HepG2 (cell line): Measurements from ENCODE around the gene CRAMP1. TPM values are rescaled to one million over a fixed set of nuclear protein-coding genes. Genes with fewer than 3 reads are reported as not detected.
A peak's percentile ranks its signal among the peaks of the same experiment; 100 is the strongest.

Experiments
- ATAC-seq: fragments of 200-7000 bp; cut with Tn5 transposase; 3 replicates; pipeline ENCODE4 v1.9.1; 2020; ENCODE audit warnings: mild to moderate bottlenecking, moderate library complexity
- BruUV-seq: library from RNA; stranded (reverse); fragments of 400-500 nt; replicated peaks from 2 replicates; lab custom pipeline; 2021; lab: Mats Ljungman, UMichigan
- CTCF ChIA-PET: fragments of 300-600 bp; formaldehyde crosslinking; extraction: SDS; loops from one replicate; lab custom pipeline; 2021; ENCODE audit warnings: low total read pairs, inconsistent platforms, low intra/inter-chr PET ratio; lab: Yijun Ruan, JAX
- POLR2A ChIA-PET: fragments of 350-600 bp; sonication (Branson Sonifier 250); formaldehyde crosslinking; loops from one replicate; lab custom pipeline; 2020; ENCODE audit warnings: antibody characterized with exemption, inconsistent platforms; lab: Yijun Ruan, JAX
- DNase-seq: peaks from one replicate; pipeline ENCODE4 v3.0.0-alpha.2; 2015; ENCODE audit warnings: low spot score
- FAIRE-seq: peaks from 3 replicates; lab custom pipeline; 2011; peaks lifted over from hg19 to GRCh38; lab: Jason Lieb, UNC
- H2AFZ ChIP-seq: one replicate; pipeline ENCODE4 v1.6.1; 2011; ENCODE audit warnings: low read length, inconsistent platforms
- H3K27ac ChIP-seq: fragments of 300-600 bp; 3 replicates; pipeline ENCODE4 v1.8.0; 2011; ENCODE audit warnings: mixed run types, mild to moderate bottlenecking, mixed read lengths, low read length, inconsistent platforms; ENCODE audit not compliant: insufficient read depth; ENCODE audit errors: extremely low read length
- H3K27me3 ChIP-seq, 2 experiments: fragments of 200-600 bp in 1 of 2; 2 replicates in 1 of 2; 3 replicates in 1 of 2; pipeline versions ENCODE4 v1.6.0 to v1.8.0; 2011; ENCODE audit warnings: low read length in 2 of 2, mild to moderate bottlenecking in 2 of 2, moderate library complexity in 2 of 2, inconsistent platforms in 1 of 2; ENCODE audit not compliant: insufficient read depth in 2 of 2, control insufficient read depth in 1 of 2
- H3K36me3 ChIP-seq, 2 experiments: fragments of 200-600 bp in 1 of 2; replicated peaks in 1 of 2; 2 replicates in 1 of 2; 3 replicates in 1 of 2; pipeline versions ENCODE4 v1.5.1 to v1.8.0; 2011; ENCODE audit warnings: low read length in 2 of 2, inconsistent platforms in 1 of 2; ENCODE audit not compliant: insufficient read depth in 2 of 2, control insufficient read depth in 1 of 2
- H3K4me1 ChIP-seq: 2 replicates; pipeline ENCODE4 v1.5.1; 2012; ENCODE audit warnings: low read length, inconsistent platforms; ENCODE audit not compliant: insufficient read depth
- H3K4me2 ChIP-seq: 2 replicates; pipeline ENCODE4 v1.6.0; 2011; ENCODE audit warnings: low read depth, low read length, inconsistent platforms
- H3K4me3 ChIP-seq, 3 experiments: fragments of 200-600 bp in 1 of 3; sonication (generic), shearing (Covaris generic) in 1 of 3; replicated peaks in 1 of 3; 2 replicates each; pipeline ENCODE4 v1.5.1; 2011 to 2016; ENCODE audit warnings: low read length in 3 of 3, inconsistent platforms in 2 of 3, low read depth in 2 of 3, mild to moderate bottlenecking in 2 of 3, control low read depth in 1 of 3, mixed read lengths in 1 of 3; ENCODE audit not compliant: insufficient read depth in 1 of 3
- H3K79me2 ChIP-seq: one replicate; pipeline ENCODE4 v1.6.1; 2011; ENCODE audit warnings: low read length, inconsistent platforms; ENCODE audit not compliant: insufficient read depth
- H3K9ac ChIP-seq: 2 replicates; pipeline ENCODE4 v1.6.0; 2011; ENCODE audit warnings: mild to moderate bottlenecking, low read depth, low read length, inconsistent platforms; ENCODE audit not compliant: insufficient read depth
- H3K9me3 ChIP-seq: 2 replicates; pipeline ENCODE4 v1.5.1; 2012; ENCODE audit warnings: mild to moderate bottlenecking, low read length
- H4K20me1 ChIP-seq: 2 replicates; pipeline ENCODE4 v1.6.0; 2011; ENCODE audit warnings: inconsistent platforms, mild to moderate bottlenecking, low read length, moderate library complexity; ENCODE audit not compliant: insufficient read depth
- AGO2 ChIP-seq: fragments of 200-400 bp; formaldehyde crosslinking; optimal IDR thresholded peaks from 2 replicates; pipeline ENCODE3; 2017; ENCODE audit warnings: mild to moderate bottlenecking, low read depth, low read length, moderate library complexity
- GATAD1 ChIP-seq: IDR thresholded peaks from 2 replicates; pipeline ENCODE4 v1.6.1; 2016; ENCODE audit warnings: missing genetic modification reagents, missing compliant biosample characterization
- NFE2 ChIP-seq: sonication (generic); formaldehyde crosslinking; IDR thresholded peaks from 2 replicates; pipeline ENCODE4 v1.4.0; 2020; ENCODE audit warnings: missing genetic modification reagents
- RFXAP ChIP-seq: sonication (generic); formaldehyde crosslinking; IDR thresholded peaks from 2 replicates; pipeline ENCODE4 v1.4.0; 2020; ENCODE audit warnings: missing genetic modification reagents, borderline replicate concordance
- ZNF496 ChIP-seq: sonication (generic); formaldehyde crosslinking; IDR thresholded peaks from 2 replicates; pipeline ENCODE4 v1.8.1; 2023; ENCODE audit warnings: mild to moderate bottlenecking, moderate library complexity, missing genetic modification reagents; ENCODE audit not compliant: insufficient replicate concordance
- ZNF597 ChIP-seq: sonication (generic); formaldehyde crosslinking; IDR thresholded peaks from 2 replicates; pipeline ENCODE4 v1.5.0; 2020; ENCODE audit warnings: missing genetic modification reagents
- WGBS: methylation state at CpG from one replicate; pipeline ENCODE4 v1.1.6; 2017; ENCODE audit warnings: low lambda C conversion rate; 5-methylcytosine and 5-hydroxymethylcytosine counted together
- in situ Hi-C: cut with HindIII; loops from 2 replicates; pipeline ENCODE4 v1.10.0; 2017; ENCODE audit warnings: low pct_unique_long_range_greater_than_20kb; ENCODE audit not compliant: extremely low pct_ligation_motif_present
- intact Hi-C: fragments of 100-400 bp; cut with micrococcal nuclease; formaldehyde crosslinking; loops from one replicate; pipeline ENCODE4 v1.10.0; 2022; ENCODE audit not compliant: unreplicated experiment
- polyA plus RNA-seq, 8 experiments: library from polyadenylated mRNA; depleted of rRNA in 3 of 8; stranded (reverse) in 7 of 8; unstranded in 1 of 8; fragments of >200 nt; fragmentation: Illumina TruSeq in 4 of 8; extraction: Trizol in 4 of 8; gene quantifications; 2 replicates each; pipeline versions ENCODE4 v1.2.1 to v1.2.3, GENCODE V29; 2011 to 2016; ENCODE audit warnings: low read depth in 4 of 8, missing spikeins in 1 of 8, mixed read lengths in 1 of 8; ENCODE audit not compliant: insufficient read depth in 1 of 8
- total RNA-seq, 5 experiments: library from RNA; depleted of rRNA; stranded (reverse); fragments of >200 nt; fragmentation: Illumina TruSeq; extraction: Trizol; gene quantifications; 2 replicates each; pipeline ENCODE4 v1.2.3, GENCODE V29; 2016; ENCODE audit warnings: low read depth in 1 of 5

The CRAMP1 gene
- total and polyA plus RNA-seq, 2 of the 13 experiments (the other 11 are each of a cell fraction or from before 2014, with no cell fraction given) = 6.8 to 9.7 TPM

GRCh38 chr16:1655269-1655807 is 43.2 kb downstream of the CRAMP1 start:
- Histone ChIP-seq H3K4me1 (no peaks in the 10 kb centered on the region), H3K27ac (no peak overlapping the region), H3K4me2 (no peak overlapping the region), H4K20me1 (peaks cover 5% of the 10 kb centered on the region; the same call in 1 of the 2 replicates), H3K9me3 (no peaks in the 10 kb centered on the region), H3K36me3 (peaks cover 30 to 69% of the 10 kb centered on the region in 2 experiments; a peak in 4 of 5 replicates), H3K27me3 (no peaks in the 10 kb centered on the region), H3K9ac (no peak overlapping the region), H2AFZ (no peak overlapping the region)
- 98% methylated on average over 12 of the region's 16 CpGs for WGBS
- BruUV-seq = no TSS peak
- DNase-seq (no peak), FAIRE-seq (no peak), ATAC-seq (no peak)
- ChIA-PET POLR2A (no interaction called here), CTCF (no interaction called here)
- in situ Hi-C loops = no loop called here
- TF ChIP-seq ZNF597 (no peak), NFE2 (no peak), RFXAP (CRISPR knock-in tag) (no peak), ZNF496 (CRISPR knock-in tag) (no peak)
- TF ChIP-seq, all 625 proteins: peak for 0
- no peak overlapping the region for H3K4me3 ChIP-seq
- intact Hi-C loops = no loop called here
- H3K79me2 ChIP-seq = no peaks in the 10 kb centered on the region

- Histone ChIP-seq H4K20me1 (peaks cover 3% of the 10 kb centered on the region; the same call in 1 of the 2 replicates), H2AFZ (no peak overlapping the region), H3K36me3 (peaks cover 26 to 62% of the 10 kb centered on the region in 2 experiments; a peak in 4 of 5 replicates), H3K4me2 (no peak overlapping the region), H3K27me3 (no peaks in the 10 kb centered on the region), H3K4me3 (no peak overlapping the region), H3K27ac (no peak overlapping the region), H3K4me1 (no peaks in the 10 kb centered on the region), H3K79me2 (no peaks in the 10 kb centered on the region), H3K9ac (no peak overlapping the region), H3K9me3 (no peaks in the 10 kb centered on the region)
- in situ Hi-C loops = no loop called here
- intact Hi-C loops = no loop called here
- BruUV-seq = no TSS peak
- WGBS = 99% methylated on average over 26 of the region's 52 CpGs
- FAIRE-seq = no peak
- ChIA-PET CTCF (no interaction called here), POLR2A (no interaction called here)
- ATAC-seq = no peak
- DNase-seq = no peak
- TF ChIP-seq AGO2 (peak; percentile 63), GATAD1 (no peak)
Measured at GRCh38 chr16:1655909-1656807, 44.0 kb downstream of the CRAMP1 start.
